GM18868 (cell line): Measurements from ENCODE around the gene EFEMP1.
"Not testable (repeated sequence)": the region's sequence is repeated elsewhere in the genome, so short reads cannot be mapped to it uniquely, and the experiment has no call there.

Experiments used
- ATAC-seq: cut with Tn5 transposase; IDR thresholded peaks from one replicate; pipeline ENCODE4 v1.9.1; 2021; ENCODE audit warnings: mild to moderate bottlenecking, moderate library complexity; ENCODE audit not compliant: unreplicated experiment

EFEMP1 gene

DNA sequence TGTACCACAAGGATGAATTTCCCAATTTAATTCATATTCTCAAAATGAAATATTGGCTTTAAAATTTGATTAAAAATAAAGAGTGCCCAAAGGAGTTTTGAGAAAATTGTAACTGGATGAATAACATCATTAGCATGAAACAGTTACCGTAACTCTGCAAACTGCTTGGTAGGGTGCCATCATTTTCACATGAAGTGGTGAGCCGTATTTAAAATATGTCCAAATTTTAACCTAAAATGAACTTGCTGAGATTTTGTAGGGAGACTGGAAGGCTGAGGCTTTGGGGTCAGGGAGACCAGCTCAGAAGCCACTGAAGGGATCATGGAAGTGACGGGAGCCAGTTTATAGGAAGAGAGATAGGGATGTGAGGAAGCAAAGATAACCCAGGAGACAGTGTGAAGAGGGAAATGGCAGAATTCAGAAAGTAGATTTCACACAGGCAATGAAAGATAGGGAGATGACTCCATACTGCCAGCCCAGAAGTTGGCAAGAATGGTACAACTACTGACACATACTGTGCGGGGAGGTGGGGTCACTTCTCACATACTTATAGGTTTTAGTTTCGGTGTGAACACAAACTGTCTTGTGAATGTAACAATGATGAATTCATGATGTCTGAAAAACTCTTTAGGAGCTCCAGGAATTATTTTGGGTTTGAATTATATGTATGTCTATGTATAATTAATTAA, 53.8 kb downstream of the EFEMP1 start:
- no peak for ATAC-seq

DNA sequence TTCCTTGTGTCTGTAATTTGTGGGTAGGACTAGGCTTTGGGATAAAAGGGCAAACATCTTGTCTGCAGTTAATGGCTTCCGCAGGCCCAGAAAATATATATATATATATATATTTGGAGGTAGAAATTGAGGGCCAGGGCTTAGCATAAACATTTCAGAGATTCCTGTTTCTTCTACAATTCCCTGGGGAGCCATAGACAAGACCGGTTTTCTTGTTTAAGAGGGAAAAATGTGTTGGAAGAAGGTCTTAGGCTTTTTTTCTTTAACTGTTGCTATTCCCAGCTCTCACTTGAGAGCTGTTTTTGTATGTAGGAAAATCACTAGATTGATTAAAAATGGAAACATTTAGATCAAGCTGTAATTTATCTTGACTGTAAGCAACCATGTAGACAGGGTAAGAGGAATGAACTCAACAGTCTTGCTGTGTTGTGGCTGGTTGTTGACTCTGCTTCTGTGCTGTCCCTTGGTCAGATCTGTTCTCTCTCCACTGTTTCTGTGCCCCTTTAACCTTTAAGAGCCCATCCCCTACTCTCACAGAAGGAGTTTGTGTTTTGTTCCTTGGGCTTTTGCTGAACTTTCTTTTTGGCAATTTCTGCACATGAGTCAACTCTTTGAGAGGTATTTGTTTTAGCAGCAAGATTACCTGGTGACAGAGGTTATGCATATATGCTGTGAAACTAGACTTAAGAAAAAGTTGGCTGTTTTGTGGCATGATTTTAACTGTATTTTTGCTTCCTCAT, 58.3 kb downstream of the EFEMP1 start:
- no peak for ATAC-seq

DNA sequence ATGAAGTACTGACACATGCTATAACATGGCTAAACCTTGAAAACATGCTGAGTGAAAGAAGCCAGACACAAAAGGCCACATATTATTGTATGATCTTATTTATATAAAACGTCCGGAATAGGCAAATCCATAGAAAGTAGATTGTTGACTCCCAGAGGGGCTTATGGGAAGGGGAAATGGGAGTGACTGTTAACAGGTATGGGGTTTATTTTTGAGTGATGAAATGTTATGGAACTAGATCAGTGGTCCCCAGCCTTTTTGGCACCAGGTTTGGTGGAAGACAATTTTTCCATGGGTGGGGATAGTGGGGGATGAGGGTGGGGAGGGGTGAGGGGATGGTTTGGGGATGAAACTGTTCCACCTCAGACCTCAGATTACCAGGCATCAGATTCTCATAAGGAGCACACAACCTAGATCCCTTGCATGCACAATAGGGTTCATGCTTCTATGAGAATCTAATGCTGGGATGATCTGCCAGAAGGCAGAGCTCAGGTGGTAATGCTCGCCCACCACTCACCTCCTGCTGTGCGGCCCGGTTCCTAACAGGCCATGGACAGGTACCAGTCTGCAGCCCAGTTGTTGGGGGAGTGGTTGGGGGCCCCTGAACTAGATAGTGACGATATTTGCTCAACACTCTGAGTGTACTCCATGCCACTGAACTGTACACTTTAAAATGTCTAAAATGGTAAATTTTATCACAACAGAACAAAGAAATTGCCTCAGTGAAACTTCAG, 59.1 kb downstream of the EFEMP1 start:
- ATAC-seq, result no peak

DNA sequence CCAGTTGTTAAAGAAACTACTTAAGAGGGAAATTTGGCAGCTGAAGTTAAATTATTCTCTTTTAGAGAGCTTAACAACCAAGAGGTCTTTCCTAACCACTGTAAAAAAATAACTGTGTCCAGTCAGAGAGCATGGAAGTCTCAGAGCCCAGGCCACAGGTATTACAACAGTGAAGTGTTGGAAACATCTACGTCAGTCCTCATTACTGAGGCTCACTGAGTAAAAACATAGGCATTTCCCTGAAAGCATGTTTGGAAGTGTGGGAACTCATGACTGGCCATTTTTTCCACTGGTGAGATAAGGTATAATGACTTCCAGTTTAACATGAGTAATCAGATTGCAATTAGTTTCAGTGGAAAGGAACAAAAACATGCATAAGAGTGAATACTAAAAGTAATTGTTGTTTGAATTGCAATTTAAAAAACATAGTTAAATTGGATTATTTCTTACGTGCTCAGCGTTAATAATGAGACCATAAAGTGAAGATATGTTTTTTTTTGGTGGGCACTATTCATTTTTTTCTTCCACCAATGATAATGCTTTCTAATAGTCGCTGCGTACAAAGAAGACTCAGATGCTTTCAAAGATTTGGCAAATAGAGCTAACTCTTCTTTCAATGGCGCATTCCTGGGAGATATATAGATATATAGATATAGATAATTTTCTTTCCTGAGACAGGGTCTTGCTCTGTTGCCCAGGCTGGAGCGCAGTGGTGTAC, 60.8 kb downstream of the EFEMP1 start:
- no peak for ATAC-seq

DNA sequence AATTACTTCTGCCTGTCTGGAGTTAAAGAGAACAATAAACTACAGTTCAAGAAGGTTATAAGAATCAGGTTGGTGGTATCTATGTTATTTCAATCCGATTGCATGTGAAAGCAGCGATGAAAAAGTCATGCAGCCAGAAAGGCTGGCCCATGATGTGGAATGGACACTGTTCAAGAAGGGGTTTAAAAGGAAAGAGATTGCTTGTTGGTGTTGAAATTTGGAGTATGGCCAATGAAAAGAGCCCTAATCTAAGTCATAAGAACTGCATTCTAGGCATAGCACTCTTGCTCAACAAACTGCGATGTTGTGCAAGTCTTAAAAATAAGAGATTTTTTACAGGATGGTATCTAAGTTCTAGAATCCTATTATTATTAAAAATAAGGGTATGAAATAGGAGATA, 61.3 kb downstream of the EFEMP1 start:
- no peak for ATAC-seq

DNA sequence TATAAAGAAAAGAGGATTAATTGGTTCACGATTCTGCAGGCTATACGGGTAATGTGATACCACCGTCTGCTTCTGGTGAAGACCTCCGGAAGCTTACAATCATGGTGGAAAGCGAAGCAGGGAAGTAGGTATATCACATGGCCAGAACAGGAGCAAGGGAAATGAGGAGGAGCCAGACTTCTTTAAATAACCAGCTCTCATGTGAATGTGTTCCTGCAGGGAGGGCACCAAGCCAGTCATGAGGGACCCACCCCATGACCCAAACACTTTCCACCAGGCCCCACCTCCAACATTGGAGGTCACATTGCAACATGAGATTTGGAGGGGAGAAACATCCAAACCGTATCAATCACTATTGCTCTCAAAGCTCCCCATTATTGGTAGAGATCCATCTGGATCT, 61.8 kb downstream of the EFEMP1 start:
- ATAC-seq, result no peak

DNA sequence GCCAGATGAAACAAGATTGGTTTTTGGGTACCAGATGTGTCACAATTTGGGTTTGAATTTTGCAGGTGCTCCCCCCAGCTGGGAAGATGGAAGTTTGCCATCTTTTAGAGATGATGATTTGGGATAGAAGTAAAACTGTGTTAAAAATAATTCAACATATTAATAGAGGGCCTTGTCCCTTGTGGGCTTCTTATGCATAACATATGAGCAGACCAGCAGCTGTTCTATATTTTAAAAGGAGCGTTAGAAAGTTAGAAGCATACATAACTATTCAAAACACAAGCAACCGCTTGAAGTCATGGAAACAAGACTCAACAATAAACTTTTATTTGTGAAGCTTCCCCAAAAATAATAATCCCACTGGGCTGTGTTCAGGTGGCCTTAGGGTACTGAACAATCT, 62.8 kb downstream of the EFEMP1 start:
- ATAC-seq, result no peak

DNA sequence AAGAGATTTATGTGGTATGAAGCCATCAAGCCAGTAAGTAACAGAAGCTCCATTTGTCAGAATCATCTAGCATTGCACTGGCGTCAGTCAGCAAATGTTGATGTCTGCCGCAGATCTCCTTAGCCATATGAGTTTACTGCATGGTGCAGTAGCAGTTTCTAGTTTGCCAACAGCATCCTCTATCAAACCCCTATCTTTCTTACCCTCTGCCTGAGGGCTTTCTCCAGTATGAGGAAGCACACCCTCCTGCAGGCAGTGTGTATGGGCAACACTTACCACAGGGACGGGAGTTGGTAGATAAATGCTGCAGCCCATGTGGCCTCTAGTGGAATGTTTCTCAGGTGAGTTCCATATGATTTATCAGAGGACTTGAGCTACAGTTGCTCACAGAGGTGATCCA, 63.7 kb downstream of the EFEMP1 start:
- ATAC-seq, result no peak

DNA sequence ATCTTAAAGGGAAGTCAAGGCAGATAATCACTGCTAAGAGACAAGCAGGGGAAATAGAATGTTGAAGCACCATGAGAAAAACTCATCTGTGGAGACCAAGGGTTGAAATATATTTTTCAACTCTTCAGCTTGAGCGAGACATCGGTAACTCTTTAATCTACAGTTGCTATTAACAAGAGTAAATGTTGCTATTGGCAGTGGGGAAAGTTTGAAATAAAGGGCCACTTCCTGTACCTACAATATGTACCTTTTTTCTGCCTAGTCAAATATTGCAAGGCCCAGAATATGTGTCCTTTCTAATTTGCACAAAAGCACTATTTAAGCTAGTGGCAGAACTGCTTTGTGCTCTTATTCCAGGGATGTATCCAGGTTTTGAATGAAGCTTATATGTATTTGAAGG, 65.8 kb downstream of the EFEMP1 start:
- no peak for ATAC-seq

DNA sequence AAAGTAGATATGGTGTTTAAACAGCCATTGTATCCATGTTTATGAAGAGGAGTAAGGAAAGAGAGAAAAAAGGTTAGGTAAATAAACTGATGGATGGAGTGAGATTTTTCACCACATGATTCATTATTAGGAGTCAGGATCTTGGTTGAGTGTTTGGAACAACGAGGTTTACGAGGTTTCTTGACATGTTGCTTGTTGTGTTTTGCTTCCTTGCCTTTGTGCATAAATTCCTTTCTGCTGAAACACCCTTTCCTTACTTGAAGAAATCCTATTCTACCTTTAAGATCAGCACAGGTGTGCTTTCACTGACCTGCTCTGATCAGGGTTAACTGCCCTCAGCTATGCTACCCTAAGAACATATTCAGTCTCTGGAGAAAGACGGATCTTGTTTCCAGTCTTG, 66.6 kb downstream of the EFEMP1 start:
- no peak for ATAC-seq

DNA sequence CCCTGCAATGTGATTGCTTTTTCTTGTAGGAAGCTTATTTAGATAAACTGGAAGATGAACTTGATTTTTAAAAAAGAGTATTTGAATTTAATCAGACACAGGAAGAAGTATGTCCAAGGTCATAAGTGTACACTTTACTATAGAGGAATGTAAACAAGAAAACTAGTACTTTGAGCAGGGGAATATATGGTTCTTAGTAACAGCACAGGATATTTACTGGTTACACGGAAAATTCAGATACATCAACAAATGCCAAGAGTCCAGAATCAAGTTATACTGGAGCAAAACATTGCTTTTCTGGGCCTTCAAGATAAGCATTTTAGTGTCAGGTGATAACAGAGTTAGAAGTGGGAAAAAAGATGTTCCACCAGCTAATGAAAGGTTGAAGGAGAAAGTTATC, 75.5 kb downstream of the EFEMP1 start:
- peak; percentile 20 for ATAC-seq

DNA sequence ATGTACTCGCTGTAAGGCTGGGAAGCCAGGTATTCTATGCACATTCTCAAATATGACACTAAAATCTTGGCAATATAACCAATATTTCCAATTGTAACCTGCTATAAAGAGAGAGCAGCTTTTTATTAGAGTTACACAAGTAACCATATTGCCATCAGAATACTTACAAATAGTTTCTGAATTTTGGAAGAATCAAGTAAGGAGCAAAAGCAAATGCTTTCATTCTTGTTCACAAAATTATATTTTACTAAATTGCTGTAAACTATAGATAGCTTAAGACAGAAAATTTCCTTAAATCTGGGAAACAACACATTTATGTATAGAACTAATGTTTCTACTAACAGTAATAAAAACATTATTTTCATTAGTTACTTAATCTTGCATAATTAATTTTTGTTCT, 77.2 kb downstream of the EFEMP1 start:
- ATAC-seq, result no peak

DNA sequence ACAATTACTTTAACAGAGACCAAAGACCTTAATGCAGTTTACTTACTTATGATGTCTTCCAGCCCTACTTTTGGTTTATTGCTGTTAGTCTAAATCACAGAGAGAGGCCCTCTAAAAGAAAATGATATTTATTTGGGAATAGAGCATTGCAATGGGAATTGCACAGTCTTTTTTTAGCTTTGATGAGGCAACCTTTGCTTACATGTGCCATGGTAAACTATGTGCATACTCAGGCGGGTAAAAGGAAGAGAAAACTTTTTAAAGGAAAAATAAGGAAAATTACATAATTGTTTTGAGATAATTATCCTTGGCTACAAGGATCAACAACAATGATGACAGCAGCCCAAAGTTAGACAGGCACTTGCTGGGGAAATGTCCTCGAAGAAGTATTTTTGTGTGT, 78.6 kb downstream of the EFEMP1 start:
- ATAC-seq, result no peak

DNA sequence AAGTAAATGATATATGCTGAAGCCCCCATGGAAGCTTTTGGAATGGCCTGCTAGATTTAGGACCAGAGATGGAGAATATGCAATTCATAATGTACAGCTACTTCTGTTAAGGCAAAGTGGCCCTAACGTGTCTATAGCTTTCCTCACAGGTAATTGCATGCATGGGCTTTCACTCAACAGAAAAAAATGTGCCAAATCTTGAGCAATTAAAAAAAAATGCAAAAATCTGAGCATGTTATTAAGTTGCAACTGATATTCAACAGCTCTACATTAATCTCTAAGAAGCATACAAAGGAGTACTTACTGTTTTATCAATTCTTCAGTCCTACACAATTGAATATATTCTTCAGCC, 79.6 kb downstream of the EFEMP1 start:
- ATAC-seq, result no peak

DNA sequence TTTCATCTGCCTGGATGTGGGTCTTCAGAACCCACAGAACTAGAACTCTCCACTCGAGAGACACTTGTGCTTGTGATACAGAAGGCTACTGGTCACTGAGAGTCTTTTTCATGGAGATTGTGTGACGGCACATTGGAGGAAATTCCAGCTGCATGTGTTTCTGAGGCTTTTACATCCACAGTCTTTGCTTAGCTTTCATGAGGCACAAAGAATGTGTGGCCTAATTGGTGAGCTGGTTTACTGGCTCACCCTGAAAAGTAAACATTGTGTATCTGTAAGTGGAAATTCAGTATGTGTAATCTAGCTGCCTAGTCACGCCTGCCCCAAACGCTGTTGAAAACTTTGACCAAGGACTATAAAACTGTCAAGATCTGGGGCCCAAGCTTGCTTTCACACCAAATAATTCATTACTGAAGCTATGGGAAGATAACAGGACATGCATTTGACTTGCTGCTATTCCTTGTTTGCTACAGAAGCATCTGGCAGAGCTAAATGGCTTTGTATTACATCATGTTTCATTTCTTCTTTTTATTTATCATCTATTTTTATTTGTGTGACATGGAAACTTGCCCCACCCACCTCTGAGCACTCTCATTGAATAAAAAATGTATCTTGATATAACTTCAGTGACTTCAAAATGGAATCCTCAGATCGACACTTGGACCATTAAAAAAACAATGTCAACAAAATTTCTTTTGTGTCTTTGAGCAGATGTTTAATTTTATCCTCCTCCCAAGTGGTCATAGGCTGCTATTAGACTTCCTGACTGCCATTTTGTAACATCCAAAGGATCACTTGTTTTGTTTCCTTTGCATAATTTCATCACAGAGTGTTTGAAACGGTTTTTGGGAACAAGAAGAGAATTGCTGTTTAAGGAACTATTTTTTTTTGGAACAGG, 80.2 kb downstream of the EFEMP1 start:
- no peak for ATAC-seq

DNA sequence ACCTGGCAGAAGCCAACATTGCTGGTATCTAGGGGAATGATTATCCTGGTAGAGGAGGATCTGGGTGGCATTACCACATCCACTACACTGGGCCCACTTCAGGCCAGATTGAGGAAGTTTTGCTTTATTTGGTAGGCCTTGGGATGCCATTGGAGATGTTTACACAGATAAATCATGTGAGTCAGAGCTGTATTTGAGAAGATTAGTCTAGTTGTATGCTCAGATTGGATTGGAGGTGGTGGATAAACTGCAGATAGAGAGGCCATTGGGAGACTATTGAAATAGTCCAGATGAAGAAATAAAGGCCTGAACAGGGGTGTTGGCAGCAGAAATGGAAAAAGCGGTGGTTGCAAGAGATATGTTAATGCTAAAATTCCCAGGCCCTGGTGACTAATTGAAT, 81.5 kb downstream of the EFEMP1 start:
- ATAC-seq, result no peak

DNA sequence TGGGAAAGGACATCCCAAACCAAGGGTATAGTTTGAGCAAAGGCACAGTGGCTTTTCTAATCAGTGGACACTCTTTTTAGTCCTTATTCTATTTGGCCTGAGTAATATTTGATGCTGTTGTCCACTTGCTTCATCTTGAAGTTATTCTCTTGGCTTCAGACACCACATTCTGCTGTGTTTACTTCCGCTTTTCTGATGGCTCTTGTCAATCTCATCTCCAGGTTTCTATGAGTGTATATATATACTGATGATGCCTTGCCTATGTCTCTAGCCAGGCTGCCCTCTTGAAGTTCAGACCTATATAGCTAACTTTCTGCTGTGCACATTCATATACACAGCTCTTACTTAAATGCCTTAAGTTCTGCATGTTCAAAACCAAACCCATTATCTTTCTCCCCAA, 83.1 kb downstream of the EFEMP1 start:
- ATAC-seq, result peak; percentile 78

DNA sequence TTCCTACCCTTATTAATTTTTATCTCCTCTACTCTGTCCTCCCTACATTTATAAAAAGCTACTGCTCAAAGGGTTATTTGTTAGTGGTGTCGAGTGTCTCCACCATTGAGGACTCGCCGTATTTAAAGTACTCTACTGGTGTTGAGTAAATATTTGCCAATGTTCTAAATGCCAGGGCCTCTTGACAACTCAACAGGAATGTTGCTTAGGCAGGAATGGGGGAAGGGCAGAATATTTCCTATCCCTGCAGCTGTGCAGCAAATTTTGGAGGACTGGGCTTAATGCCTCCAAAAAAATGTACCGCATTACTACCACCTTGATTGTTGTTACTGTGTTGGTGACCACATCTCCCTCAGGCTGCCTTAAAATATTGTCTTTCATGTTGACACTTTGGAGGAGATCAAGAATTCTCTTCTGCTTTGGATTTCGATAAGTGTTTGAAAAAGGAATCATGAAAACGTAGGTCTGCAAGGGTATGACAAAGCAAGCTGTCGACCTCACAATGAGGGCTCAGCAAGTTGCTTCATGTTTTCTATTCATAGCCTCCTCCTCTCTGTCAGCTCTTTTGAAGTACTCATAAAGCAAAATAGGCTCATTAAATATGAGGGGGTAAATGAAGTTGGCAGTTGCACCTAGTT, 84.3 kb downstream of the EFEMP1 start:
- ATAC-seq, result no peak

DNA sequence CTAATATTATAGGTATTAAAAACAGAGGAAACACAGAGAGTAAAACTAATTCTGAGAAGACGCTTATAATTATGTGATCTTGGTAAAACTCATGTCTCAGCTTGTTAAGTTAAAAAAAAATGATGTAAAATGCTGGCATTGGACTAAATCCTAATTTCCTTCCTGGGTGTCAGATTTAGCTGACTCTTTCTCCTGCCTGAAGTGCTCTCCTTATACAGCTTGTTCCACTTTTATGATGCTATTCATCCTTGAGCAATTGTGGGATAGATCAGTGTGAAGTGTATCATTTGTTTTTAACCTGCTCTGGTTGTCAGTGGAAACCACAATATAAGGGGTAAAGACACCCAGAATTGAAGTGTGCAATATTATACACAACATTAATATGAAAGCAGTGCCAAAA, 84.9 kb downstream of the EFEMP1 start:
- ATAC-seq, result no peak

DNA sequence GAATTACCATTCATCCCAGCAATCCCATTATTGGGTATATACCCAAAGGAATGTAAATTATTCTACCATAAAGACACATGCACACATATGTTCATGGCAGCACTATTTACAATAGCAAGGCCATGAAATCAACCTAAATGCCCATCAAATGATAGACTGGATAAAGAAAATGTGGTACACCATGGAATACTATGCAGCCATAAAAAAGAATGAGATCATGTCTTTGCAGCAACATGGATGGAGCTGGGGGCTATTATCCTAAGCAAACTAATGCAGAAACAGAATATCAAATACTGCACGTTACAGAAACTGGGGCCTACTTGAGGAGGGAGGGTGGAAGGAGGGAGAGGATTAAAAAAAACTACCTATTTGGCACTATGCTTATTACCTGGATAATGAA, 85.5 kb downstream of the EFEMP1 start:
- ATAC-seq, result not testable (repeated sequence)
